HCT116 (cell line): ENCODE data around the gene IER5L.

ENCODE experiments used
- EGR1 ChIP-seq: IDR thresholded peaks from 2 replicates; pipeline ENCODE4 v1.6.1; 2012; ENCODE audit warnings: low read depth
- EZH2 ChIP-seq: fragments of 200-600 bp; sonication (generic); IDR thresholded peaks from 2 replicates; pipeline ENCODE4 v1.6.1; 2017; ENCODE audit warnings: antibody characterized with exemption, mixed run types
- EZH2phosphoT487 ChIP-seq: fragments of 200-600 bp; IDR thresholded peaks from 2 replicates; pipeline ENCODE4 v1.6.1; 2018; ENCODE audit warnings: antibody characterized with exemption, borderline replicate concordance
- FOSL1 ChIP-seq: IDR thresholded peaks from 2 replicates; pipeline ENCODE4 v1.6.1; 2012; ENCODE audit warnings: low read depth
- POLR2A ChIP-seq: IDR thresholded peaks from 2 replicates; pipeline ENCODE4 v1.7.0; 2011; ENCODE audit warnings: borderline replicate concordance; ENCODE audit not compliant: insufficient read depth, insufficient read length; ENCODE audit errors: extremely low read depth
- POLR2AphosphoS5 ChIP-seq: IDR thresholded peaks from 2 replicates; pipeline ENCODE4 v1.6.1; 2011; ENCODE audit warnings: mild to moderate bottlenecking, low read depth, low read length, moderate library complexity
- SIN3A ChIP-seq: IDR thresholded peaks from 2 replicates; pipeline ENCODE4 v1.6.1; 2012; ENCODE audit warnings: low read depth
- SP1 ChIP-seq: IDR thresholded peaks from 2 replicates; pipeline ENCODE4 v1.6.1; 2012; ENCODE audit warnings: low read depth
- TCF7L2 ChIP-seq: IDR thresholded peaks from 2 replicates; pipeline ENCODE4 v1.7.0; 2011; ENCODE audit warnings: borderline replicate concordance, inconsistent platforms; ENCODE audit not compliant: insufficient read depth, insufficient read length; ENCODE audit errors: extremely low read depth
- TF ChIP-seq, protein P1 (sequence below), 3 experiments: fragments of 200-600 bp in 1 of 3; sonication (generic) in 1 of 3; IDR thresholded peaks in 2 of 3; conservative IDR thresholded peaks in 1 of 3; 2 replicates each; pipeline ENCODE4 v1.5.1; 2012 to 2017; ENCODE audit warnings: low read depth in 2 of 3, low read length in 2 of 3, antibody characterized with exemption in 1 of 3, borderline replicate concordance in 1 of 3, control low read depth in 1 of 3, mild to moderate bottlenecking in 1 of 3, mixed read lengths in 1 of 3, mixed run types in 1 of 3, moderate library complexity in 1 of 3; ENCODE audit not compliant: insufficient read depth in 1 of 3
- TF ChIP-seq, protein P2 (sequence below): IDR thresholded peaks from 2 replicates; pipeline ENCODE4 v1.6.1; 2012; ENCODE audit warnings: low read depth

DNA sequence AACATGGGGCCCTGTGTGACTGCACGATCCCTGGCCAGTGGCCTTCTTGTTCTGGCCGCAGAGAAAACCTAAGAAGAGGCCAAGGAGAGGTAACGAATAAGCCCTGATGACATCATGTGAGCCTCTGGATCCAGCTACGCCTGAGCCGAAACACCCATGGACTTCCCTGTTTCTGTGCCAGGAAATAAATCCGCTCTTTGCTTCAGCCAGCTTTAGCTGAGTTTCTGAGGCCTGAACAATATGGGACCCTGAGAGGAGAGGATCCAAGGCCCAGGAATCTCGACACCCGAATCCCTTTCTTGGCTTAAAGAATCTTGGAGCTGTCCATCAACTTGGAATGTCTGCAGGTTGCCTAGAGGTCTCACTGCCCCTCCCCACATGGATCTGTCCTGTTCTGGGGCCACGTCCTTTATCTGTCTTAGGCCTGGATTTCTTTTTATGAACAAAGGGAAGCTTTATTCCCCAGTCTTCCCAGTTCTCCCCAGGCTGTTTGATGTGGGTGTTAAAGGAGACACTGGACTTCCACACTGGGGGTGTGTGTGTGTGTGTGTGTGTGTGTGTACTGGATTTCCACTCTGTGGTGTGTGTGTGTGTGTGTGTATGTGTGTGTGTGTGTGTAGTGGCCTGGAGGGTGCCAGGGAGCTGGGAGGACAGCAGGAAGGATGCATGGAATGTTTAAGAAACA lies 13.7 kb downstream of the IER5L start:
- TF ChIP-seq, protein P1, sequence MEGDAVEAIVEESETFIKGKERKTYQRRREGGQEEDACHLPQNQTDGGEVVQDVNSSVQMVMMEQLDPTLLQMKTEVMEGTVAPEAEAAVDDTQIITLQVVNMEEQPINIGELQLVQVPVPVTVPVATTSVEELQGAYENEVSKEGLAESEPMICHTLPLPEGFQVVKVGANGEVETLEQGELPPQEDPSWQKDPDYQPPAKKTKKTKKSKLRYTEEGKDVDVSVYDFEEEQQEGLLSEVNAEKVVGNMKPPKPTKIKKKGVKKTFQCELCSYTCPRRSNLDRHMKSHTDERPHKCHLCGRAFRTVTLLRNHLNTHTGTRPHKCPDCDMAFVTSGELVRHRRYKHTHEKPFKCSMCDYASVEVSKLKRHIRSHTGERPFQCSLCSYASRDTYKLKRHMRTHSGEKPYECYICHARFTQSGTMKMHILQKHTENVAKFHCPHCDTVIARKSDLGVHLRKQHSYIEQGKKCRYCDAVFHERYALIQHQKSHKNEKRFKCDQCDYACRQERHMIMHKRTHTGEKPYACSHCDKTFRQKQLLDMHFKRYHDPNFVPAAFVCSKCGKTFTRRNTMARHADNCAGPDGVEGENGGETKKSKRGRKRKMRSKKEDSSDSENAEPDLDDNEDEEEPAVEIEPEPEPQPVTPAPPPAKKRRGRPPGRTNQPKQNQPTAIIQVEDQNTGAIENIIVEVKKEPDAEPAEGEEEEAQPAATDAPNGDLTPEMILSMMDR (IDR thresholded peaks at IDR 0.05 in 2 of 3, conservative IDR thresholded peaks at IDR 0.05 in 1 of 3; ENCODE audit: borderline replicate concordance in 1 of 3, insufficient read depth in 1 of 3, low read depth in 2 of 3, low read length in 2 of 3) = no peak
- TF ChIP-seq, protein P2, sequence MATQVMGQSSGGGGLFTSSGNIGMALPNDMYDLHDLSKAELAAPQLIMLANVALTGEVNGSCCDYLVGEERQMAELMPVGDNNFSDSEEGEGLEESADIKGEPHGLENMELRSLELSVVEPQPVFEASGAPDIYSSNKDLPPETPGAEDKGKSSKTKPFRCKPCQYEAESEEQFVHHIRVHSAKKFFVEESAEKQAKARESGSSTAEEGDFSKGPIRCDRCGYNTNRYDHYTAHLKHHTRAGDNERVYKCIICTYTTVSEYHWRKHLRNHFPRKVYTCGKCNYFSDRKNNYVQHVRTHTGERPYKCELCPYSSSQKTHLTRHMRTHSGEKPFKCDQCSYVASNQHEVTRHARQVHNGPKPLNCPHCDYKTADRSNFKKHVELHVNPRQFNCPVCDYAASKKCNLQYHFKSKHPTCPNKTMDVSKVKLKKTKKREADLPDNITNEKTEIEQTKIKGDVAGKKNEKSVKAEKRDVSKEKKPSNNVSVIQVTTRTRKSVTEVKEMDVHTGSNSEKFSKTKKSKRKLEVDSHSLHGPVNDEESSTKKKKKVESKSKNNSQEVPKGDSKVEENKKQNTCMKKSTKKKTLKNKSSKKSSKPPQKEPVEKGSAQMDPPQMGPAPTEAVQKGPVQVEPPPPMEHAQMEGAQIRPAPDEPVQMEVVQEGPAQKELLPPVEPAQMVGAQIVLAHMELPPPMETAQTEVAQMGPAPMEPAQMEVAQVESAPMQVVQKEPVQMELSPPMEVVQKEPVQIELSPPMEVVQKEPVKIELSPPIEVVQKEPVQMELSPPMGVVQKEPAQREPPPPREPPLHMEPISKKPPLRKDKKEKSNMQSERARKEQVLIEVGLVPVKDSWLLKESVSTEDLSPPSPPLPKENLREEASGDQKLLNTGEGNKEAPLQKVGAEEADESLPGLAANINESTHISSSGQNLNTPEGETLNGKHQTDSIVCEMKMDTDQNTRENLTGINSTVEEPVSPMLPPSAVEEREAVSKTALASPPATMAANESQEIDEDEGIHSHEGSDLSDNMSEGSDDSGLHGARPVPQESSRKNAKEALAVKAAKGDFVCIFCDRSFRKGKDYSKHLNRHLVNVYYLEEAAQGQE = no peak
- TF ChIP-seq FOSL1 = no peak
- TF ChIP-seq EGR1 = no peak
- no peak for TF ChIP-seq POLR2AphosphoS5
- TF ChIP-seq EZH2phosphoT487 = no peak
- no peak for TF ChIP-seq TCF7L2
- TF ChIP-seq EZH2 = no peak
- no peak for TF ChIP-seq SIN3A
- no peak for TF ChIP-seq POLR2A
- TF ChIP-seq SP1 = no peak
